Measurements from ENCODE around the gene TTC28. TPM values are rescaled to one million over a fixed set of nuclear protein-coding genes. Genes with fewer than 3 reads are reported as not detected.

TTC28 gene
- total RNA-seq, 1 donor from 2014 or later: 70.8 TPM

- Mint-ChIP-seq H3K27me3 (ENCODE audit: unreplicated experiment) (peaks cover 3% of the 10 kb centered on the region), H3K9me3 (ENCODE audit: unreplicated experiment) (no peaks in the 10 kb centered on the region), H3K4me3 (ENCODE audit: unreplicated experiment) (no peak overlapping the region), H3K4me1 (ENCODE audit: unreplicated experiment) (peaks cover 6% of the 10 kb centered on the region), H3K27ac (ENCODE audit: unreplicated experiment) (no peak overlapping the region), H3K36me3 (ENCODE audit: low read depth, unreplicated experiment) (peaks cover 6% of the 10 kb centered on the region)
- no peak for TF ChIP-seq CTCF (IDR thresholded peaks at IDR 0.05; ENCODE audit: unreplicated experiment)
- no peak for DNase-seq (ENCODE audit: low spot score)
These were observed 69.7 kb downstream of the TTC28 start for GRCh38 chr22:28609921-28610320.

DNA sequence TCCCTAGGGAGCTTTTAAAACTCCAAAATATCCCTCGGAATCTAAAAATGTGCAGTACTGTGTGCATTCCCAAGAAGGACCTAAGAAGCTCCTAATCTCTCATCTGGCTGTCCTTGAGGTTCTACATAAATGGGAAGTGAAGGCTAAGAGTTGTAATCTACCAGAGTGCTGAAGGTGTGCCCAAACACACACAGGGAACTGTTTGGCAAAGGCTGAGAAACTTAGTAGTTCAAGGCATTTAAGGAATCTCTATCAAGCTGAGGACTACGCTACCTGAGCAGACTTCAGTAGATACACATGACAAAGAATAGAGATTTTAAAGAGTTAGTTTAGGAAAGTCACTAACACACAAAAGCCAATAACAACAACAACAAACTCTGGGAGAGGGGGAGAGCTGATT, 71.1 kb downstream of the TTC28 start:
- Mint-ChIP-seq H3K4me1 (ENCODE audit: unreplicated experiment) (peaks cover 6% of the 10 kb centered on the region), H3K9me3 (ENCODE audit: unreplicated experiment) (no peaks in the 10 kb centered on the region), H3K36me3 (ENCODE audit: low read depth, unreplicated experiment) (peaks cover 6% of the 10 kb centered on the region), H3K4me3 (ENCODE audit: unreplicated experiment) (no peak overlapping the region), H3K27ac (ENCODE audit: unreplicated experiment) (no peak overlapping the region), H3K27me3 (ENCODE audit: unreplicated experiment) (peaks cover 3% of the 10 kb centered on the region)
- no peak for DNase-seq (ENCODE audit: low spot score)
- no peak for TF ChIP-seq CTCF (IDR thresholded peaks at IDR 0.05; ENCODE audit: unreplicated experiment)

- peaks cover 1% of the 10 kb centered on the region for H3K27me3 Mint-ChIP-seq (ENCODE audit: unreplicated experiment)
- H3K4me3 Mint-ChIP-seq (ENCODE audit: unreplicated experiment): no peak overlapping the region
- peaks cover 6% of the 10 kb centered on the region for H3K36me3 Mint-ChIP-seq (ENCODE audit: low read depth, unreplicated experiment)
- no peak overlapping the region for H3K27ac Mint-ChIP-seq (ENCODE audit: unreplicated experiment)
- peaks cover 6% of the 10 kb centered on the region for H3K4me1 Mint-ChIP-seq (ENCODE audit: unreplicated experiment)
- DNase-seq (ENCODE audit: low spot score): no peak
- no peak for TF ChIP-seq CTCF (IDR thresholded peaks at IDR 0.05; ENCODE audit: unreplicated experiment)
- no peaks in the 10 kb centered on the region for H3K9me3 Mint-ChIP-seq (ENCODE audit: unreplicated experiment)
These were observed 71.8 kb downstream of the TTC28 start for GRCh38 chr22:28607795-28608194.

DNA sequence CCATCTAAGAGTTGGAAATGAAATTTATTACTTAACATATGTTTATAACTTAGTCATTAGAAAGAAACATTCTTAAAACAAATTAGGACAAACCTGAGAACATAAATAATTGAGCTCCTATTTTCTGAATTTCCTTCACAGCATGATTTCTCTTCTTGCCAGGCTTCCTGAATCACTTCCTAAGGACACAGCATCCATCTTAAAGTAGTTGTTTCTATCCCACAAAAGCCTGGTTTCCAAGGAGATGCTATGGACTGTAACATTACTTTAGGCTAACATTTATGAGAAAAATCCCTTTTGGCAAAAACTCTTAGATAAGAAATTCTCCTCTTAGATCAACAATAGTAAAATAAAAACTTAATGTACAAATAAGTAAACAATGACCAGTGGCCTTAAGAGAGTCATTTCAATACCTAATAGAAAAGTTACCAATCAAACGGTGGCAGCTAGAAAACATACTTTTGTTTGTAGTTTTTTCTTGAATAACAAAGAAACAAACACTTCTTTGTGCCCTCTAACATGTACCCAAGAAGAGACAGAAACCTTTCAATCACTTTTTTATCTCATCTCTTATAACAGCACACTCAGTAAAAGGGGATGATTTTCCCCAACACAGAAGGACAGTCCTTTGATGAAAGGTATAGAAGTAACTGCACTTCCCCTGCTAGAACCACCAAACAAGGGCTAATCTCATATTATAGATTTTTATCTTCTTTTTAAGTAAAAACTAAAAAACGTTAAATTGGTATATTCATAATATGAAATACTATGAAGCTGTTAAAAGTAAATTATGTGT, 74.5 kb downstream of the TTC28 start:
- no peaks in the 10 kb centered on the region for H3K27me3 Mint-ChIP-seq (ENCODE audit: unreplicated experiment)
- no peak for DNase-seq (ENCODE audit: low spot score)
- H3K9me3 Mint-ChIP-seq (ENCODE audit: unreplicated experiment): no peaks in the 10 kb centered on the region
- no peaks in the 10 kb centered on the region for H3K36me3 Mint-ChIP-seq (ENCODE audit: low read depth, unreplicated experiment)
- TF ChIP-seq CTCF (IDR thresholded peaks at IDR 0.05; ENCODE audit: unreplicated experiment): no peak
- peaks cover 4% of the 10 kb centered on the region for H3K4me1 Mint-ChIP-seq (ENCODE audit: unreplicated experiment)
- no peak overlapping the region for H3K4me3 Mint-ChIP-seq (ENCODE audit: unreplicated experiment)
- H3K27ac Mint-ChIP-seq (ENCODE audit: unreplicated experiment): peak overlapping the region; percentile 70

- Mint-ChIP-seq H3K27me3 (ENCODE audit: unreplicated experiment) (no peaks in the 10 kb centered on the region), H3K4me1 (ENCODE audit: unreplicated experiment) (peaks cover 4% of the 10 kb centered on the region), H3K36me3 (ENCODE audit: low read depth, unreplicated experiment) (no peaks in the 10 kb centered on the region), H3K27ac (ENCODE audit: unreplicated experiment) (no peak overlapping the region), H3K9me3 (ENCODE audit: unreplicated experiment) (no peaks in the 10 kb centered on the region), H3K4me3 (ENCODE audit: unreplicated experiment) (no peak overlapping the region)
- no peak for DNase-seq (ENCODE audit: low spot score)
- no peak for TF ChIP-seq CTCF (IDR thresholded peaks at IDR 0.05; ENCODE audit: unreplicated experiment)
These were observed 77.7 kb downstream of the TTC28 start for GRCh38 chr22:28601915-28602314.

Measured in endothelial cell (in vitro differentiated cells).